OCI-LY7 (cell line): Measurements from ENCODE around the gene CCDC39. TPM values are rescaled to one million over a fixed set of nuclear protein-coding genes. Genes with fewer than 3 reads are reported as not detected.

Experiments used
- BruUV-seq: library from RNA; stranded (reverse); fragments of 400-500 nt; replicated peaks from 2 replicates; lab custom pipeline; 2021; lab: Mats Ljungman, UMichigan
- CTCF ChIA-PET: fragments of 300-600 bp; sonication (Branson Sonifier 250); formaldehyde crosslinking; loops from one replicate; lab custom pipeline; 2022; ENCODE audit warnings: antibody characterized with exemption; ENCODE audit not compliant: unreplicated experiment; lab: Charles Lee
- POLR2A ChIA-PET: fragments of 300-600 bp; sonication (Branson Sonifier 250); formaldehyde crosslinking; loops from one replicate; lab custom pipeline; 2022; ENCODE audit warnings: antibody characterized with exemption; lab: Charles Lee
- DNase-seq: peaks from one replicate; pipeline ENCODE4 v3.0.0-alpha.2; 2015; ENCODE audit warnings: low spot score
- H2AFZ ChIP-seq: fragments of 200-600 bp; sonication (generic), shearing (Covaris generic); 2 replicates; pipeline ENCODE4 v1.6.1; 2014; ENCODE audit warnings: mild to moderate bottlenecking, antibody characterized with exemption, low read length, moderate library complexity
- H3K27ac ChIP-seq: fragments of 200-600 bp; sonication (generic); 2 replicates; pipeline ENCODE4 v1.5.1; 2014; ENCODE audit warnings: mixed run types, low read depth, mild to moderate bottlenecking, moderate library complexity, low read length, inconsistent platforms; ENCODE audit not compliant: poor library complexity, severe bottlenecking
- H3K36me3 ChIP-seq: fragments of 200-600 bp; sonication (generic); 2 replicates; pipeline ENCODE4 v1.6.1; 2014; ENCODE audit warnings: mild to moderate bottlenecking, antibody characterized with exemption, low read length, moderate library complexity, mixed read lengths; ENCODE audit not compliant: insufficient read depth
- H3K4me1 ChIP-seq: fragments of 200-600 bp; sonication (generic); 2 replicates; pipeline ENCODE4 v1.5.1; 2014; ENCODE audit warnings: mild to moderate bottlenecking, low read length; ENCODE audit not compliant: insufficient read depth, poor library complexity, severe bottlenecking
- H3K4me2 ChIP-seq: fragments of 200-600 bp; sonication (generic); 2 replicates; pipeline ENCODE4 v1.6.1; 2014; ENCODE audit warnings: mild to moderate bottlenecking, low read length
- H3K4me3 ChIP-seq: fragments of 200-600 bp; sonication (generic); 2 replicates; pipeline ENCODE4 v1.5.1; 2014; ENCODE audit warnings: mild to moderate bottlenecking, low read depth, low read length; ENCODE audit not compliant: poor library complexity, severe bottlenecking
- H3K79me2 ChIP-seq: fragments of 200-600 bp; sonication (generic); 2 replicates; pipeline ENCODE4 v1.6.1; 2016; ENCODE audit warnings: low read depth, mild to moderate bottlenecking, low read length, moderate library complexity, mixed read lengths; ENCODE audit not compliant: insufficient read depth
- H3K9me2 ChIP-seq: fragments of 200-600 bp; sonication (generic); 2 replicates; pipeline ENCODE4 v1.6.1; 2016; ENCODE audit warnings: mild to moderate bottlenecking, low read length, mixed read lengths; ENCODE audit not compliant: insufficient read depth
- H3K9me3 ChIP-seq: fragments of 200-600 bp; sonication (generic); 2 replicates; pipeline ENCODE4 v1.6.1; 2014; ENCODE audit warnings: mild to moderate bottlenecking, mixed run types, low read length, mixed read lengths
- H4K20me1 ChIP-seq: fragments of 200-600 bp; sonication (generic); 2 replicates; pipeline ENCODE4 v1.6.1; 2014; ENCODE audit warnings: mild to moderate bottlenecking, antibody characterized with exemption, low read length, moderate library complexity, mixed read lengths; ENCODE audit not compliant: insufficient read depth
- EZH2phosphoT487 ChIP-seq: fragments of 200-600 bp; sonication (generic); IDR thresholded peaks from 2 replicates; pipeline ENCODE4 v1.6.1; 2018; ENCODE audit warnings: low read depth, borderline replicate concordance, mild to moderate bottlenecking, mixed run types, antibody characterized with exemption, low read length, moderate library complexity, mixed read lengths
- intact Hi-C: fragments of 100-400 bp; cut with micrococcal nuclease; formaldehyde crosslinking; loops from one replicate; pipeline ENCODE4 v1.10.0; 2022; ENCODE audit not compliant: unreplicated experiment
- total RNA-seq, 2 experiments: library from RNA; depleted of rRNA in 1 of 2; stranded (reverse); fragments of >200 nt in 1 of 2; shearing (Covaris generic) in 1 of 2; gene quantifications; 2 replicates each; pipeline ENCODE4 v1.2.3, GENCODE V29; 2014 to 2022
- TF ChIP-seq, protein P1 (sequence below): fragments of 200-600 bp; sonication (generic); conservative IDR thresholded peaks from 2 replicates; pipeline ENCODE4 v1.5.1; 2014; ENCODE audit warnings: mild to moderate bottlenecking, antibody characterized with exemption, low read length, moderate library complexity, mixed read lengths

The CCDC39 gene
- total RNA-seq, 2 experiments from 2014 or later: 0.03 TPM; not detected in 1

DNA sequence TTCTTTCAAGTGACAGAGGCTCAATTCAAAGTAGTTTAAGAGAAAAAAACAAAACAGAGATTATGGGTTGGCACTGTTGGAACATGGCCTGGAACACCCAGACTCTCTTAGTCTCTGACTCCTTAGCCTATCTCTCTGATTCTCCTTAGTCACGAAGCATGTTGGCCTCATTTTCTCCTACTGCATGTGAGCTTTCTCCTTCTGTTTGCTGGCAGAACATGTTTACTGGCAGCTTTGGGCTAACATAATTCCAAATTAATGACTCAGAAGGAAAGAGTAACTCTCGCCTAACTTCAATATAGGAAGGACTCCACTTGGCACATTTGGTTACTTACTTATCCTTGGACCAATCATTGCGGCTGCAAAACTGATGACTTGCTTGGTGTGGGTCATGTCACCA, 21.7 kb upstream of the CCDC39 start:
- BruUV-seq: no TSS peak

DNA sequence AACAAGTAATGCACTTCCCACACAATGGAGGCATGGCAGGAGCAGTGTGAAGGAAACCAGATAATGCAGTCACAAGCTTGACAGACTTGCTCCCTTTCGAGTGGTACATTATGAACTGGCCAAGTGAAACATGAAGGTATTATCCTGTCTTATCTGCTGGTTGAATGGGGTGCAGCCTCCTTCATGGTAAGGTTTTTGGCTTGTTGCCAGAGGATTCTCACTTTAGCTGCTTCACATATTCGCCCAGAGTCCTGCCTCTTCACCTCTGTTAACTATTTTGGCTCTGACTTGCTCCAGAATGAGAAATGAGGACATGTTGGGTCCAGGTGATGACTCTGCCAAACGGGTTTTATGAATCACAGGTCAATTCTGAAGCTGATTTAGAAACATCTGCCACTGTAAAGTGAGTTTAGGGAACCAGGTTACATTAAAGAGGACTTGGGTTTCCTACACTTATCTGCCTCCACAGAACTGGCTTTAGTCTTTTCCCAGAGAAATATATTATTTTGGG, 19.5 kb upstream of the CCDC39 start:
- POLR2A ChIA-PET: interaction anchor here (0.6 kb wide), 1 partner anchor 97 kb away, joined by 4 read pairs; no protein-coding TSS in a partner anchor
- CTCF ChIA-PET: no interaction called here
- intact Hi-C loops: no loop called here

More for the DNA sequence above, 21.7 kb upstream of the CCDC39 start:
- DNase-seq: no peak
- H3K9me2 ChIP-seq: no peaks in the 10 kb centered on the region
- ChIA-PET POLR2A (interaction anchor here (0.5 kb wide), 1 partner anchor 349 kb away, joined by 3 read pairs; no protein-coding TSS in a partner anchor), CTCF (no interaction called here)
- H3K36me3 ChIP-seq: no peaks in the 10 kb centered on the region
- no peak overlapping the region for H3K4me3 ChIP-seq
- H4K20me1 ChIP-seq: no peaks in the 10 kb centered on the region
- intact Hi-C loops: no loop called here
- no peak overlapping the region for H3K27ac ChIP-seq
- H3K4me1 ChIP-seq: no peaks in the 10 kb centered on the region
- no peaks in the 10 kb centered on the region for H3K9me3 ChIP-seq
- TF ChIP-seq, protein P1, sequence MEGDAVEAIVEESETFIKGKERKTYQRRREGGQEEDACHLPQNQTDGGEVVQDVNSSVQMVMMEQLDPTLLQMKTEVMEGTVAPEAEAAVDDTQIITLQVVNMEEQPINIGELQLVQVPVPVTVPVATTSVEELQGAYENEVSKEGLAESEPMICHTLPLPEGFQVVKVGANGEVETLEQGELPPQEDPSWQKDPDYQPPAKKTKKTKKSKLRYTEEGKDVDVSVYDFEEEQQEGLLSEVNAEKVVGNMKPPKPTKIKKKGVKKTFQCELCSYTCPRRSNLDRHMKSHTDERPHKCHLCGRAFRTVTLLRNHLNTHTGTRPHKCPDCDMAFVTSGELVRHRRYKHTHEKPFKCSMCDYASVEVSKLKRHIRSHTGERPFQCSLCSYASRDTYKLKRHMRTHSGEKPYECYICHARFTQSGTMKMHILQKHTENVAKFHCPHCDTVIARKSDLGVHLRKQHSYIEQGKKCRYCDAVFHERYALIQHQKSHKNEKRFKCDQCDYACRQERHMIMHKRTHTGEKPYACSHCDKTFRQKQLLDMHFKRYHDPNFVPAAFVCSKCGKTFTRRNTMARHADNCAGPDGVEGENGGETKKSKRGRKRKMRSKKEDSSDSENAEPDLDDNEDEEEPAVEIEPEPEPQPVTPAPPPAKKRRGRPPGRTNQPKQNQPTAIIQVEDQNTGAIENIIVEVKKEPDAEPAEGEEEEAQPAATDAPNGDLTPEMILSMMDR: no peak
- TF ChIP-seq EZH2phosphoT487: no peak
- no peak overlapping the region for H2AFZ ChIP-seq
- H3K4me2 ChIP-seq: no peak overlapping the region
- H3K79me2 ChIP-seq: no peaks in the 10 kb centered on the region

DNA sequence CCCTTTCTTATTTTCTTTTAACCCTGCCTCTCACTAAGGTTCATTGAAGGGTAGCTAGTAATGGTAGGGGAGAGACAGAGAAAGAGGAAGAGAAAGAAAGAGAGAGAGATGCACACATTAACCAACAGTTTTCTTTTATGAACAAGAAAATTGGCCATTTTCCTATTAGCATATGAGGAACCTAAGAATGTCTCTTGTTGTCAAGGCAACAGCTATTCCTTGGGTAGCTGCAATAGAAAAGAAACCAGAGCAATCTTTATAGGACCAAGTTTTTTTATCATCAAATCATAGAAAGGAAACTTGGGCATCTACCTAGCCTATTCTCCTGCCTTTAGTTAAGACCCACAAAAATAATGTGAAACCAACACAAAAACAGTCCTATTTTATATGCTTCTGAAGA, 15.0 kb upstream of the CCDC39 start:
- no TSS peak for BruUV-seq
- no peaks in the 10 kb centered on the region for H3K9me3 ChIP-seq
- intact Hi-C loops: no loop called here
- H2AFZ ChIP-seq: no peak overlapping the region
- no peaks in the 10 kb centered on the region for H3K36me3 ChIP-seq
- H3K4me3 ChIP-seq: no peak overlapping the region
- TF ChIP-seq, protein P1: no peak
- no peak for TF ChIP-seq EZH2phosphoT487
- H3K27ac ChIP-seq: no peak overlapping the region
- no peak for DNase-seq
- H3K79me2 ChIP-seq: no peaks in the 10 kb centered on the region
- POLR2A ChIA-PET: interaction anchor here (0.8 to 1.7 kb wide), 2 partner anchors 13 to 341 kb away, joined by 3 to 5 read pairs; no protein-coding TSS in a partner anchor
- no peaks in the 10 kb centered on the region for H3K4me1 ChIP-seq
- CTCF ChIA-PET: no interaction called here
- no peak overlapping the region for H3K4me2 ChIP-seq
- no peaks in the 10 kb centered on the region for H4K20me1 ChIP-seq
- no peaks in the 10 kb centered on the region for H3K9me2 ChIP-seq

More for the DNA sequence above, 19.5 kb upstream of the CCDC39 start:
- no peaks in the 10 kb centered on the region for H3K36me3 ChIP-seq
- no peak overlapping the region for H3K27ac ChIP-seq
- no peak overlapping the region for H3K4me3 ChIP-seq
- no peak for DNase-seq
- no peaks in the 10 kb centered on the region for H3K4me1 ChIP-seq
- H3K9me2 ChIP-seq: no peaks in the 10 kb centered on the region
- no peaks in the 10 kb centered on the region for H3K79me2 ChIP-seq
- no peaks in the 10 kb centered on the region for H3K9me3 ChIP-seq
- TF ChIP-seq EZH2phosphoT487: no peak
- TF ChIP-seq, protein P1: no peak
- H4K20me1 ChIP-seq: no peaks in the 10 kb centered on the region
- no peak overlapping the region for H2AFZ ChIP-seq
- no peak overlapping the region for H3K4me2 ChIP-seq
- no TSS peak for BruUV-seq
